Measurements from ENCODE around the gene CYP4F3. TPM values are rescaled to one million over a fixed set of nuclear protein-coding genes. Genes with fewer than 3 reads are reported as not detected.

Gene CYP4F3
- total RNA-seq, 1 experiment from 2014 or later: not detected

DNA sequence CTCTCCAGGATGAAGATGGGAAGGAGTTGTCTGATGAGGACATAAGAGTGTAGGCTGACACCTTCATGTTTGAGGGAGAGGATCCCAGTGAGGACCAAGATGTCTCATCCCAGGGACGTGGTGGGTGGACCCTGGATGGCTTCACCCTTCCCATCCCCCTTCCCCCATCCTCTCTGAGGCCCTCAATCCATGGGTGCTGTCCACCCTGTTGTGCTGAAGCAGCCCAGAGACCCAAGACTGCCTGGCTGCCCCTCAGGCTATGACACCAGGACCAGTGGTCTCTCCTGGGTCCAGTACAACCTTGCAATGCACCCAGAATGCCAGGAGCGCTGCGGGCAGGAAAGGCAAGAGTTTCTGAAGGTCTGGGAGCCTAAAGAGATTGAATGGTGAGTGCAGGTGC lies 28.7 kb downstream of the CYP4F3 start:
- WGBS (ENCODE audit: extremely low coverage, insufficient read length, low lambda C conversion rate): no CpG with 5 or more reads among the region's 3 CpGs
- no peak overlapping the region for H3K18ac ChIP-seq (ENCODE audit: insufficient read length, low read depth, low read length)
- TF ChIP-seq, protein P1, sequence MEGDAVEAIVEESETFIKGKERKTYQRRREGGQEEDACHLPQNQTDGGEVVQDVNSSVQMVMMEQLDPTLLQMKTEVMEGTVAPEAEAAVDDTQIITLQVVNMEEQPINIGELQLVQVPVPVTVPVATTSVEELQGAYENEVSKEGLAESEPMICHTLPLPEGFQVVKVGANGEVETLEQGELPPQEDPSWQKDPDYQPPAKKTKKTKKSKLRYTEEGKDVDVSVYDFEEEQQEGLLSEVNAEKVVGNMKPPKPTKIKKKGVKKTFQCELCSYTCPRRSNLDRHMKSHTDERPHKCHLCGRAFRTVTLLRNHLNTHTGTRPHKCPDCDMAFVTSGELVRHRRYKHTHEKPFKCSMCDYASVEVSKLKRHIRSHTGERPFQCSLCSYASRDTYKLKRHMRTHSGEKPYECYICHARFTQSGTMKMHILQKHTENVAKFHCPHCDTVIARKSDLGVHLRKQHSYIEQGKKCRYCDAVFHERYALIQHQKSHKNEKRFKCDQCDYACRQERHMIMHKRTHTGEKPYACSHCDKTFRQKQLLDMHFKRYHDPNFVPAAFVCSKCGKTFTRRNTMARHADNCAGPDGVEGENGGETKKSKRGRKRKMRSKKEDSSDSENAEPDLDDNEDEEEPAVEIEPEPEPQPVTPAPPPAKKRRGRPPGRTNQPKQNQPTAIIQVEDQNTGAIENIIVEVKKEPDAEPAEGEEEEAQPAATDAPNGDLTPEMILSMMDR (conservative IDR thresholded peaks at IDR 0.05): no peak

More for the DNA sequence above, 28.7 kb downstream of the CYP4F3 start:
- H3T11ph ChIP-seq (ENCODE audit: low read length): no peak overlapping the region
- Mint-ChIP-seq H3K9me3 (peaks cover 33 to 35% of the 10 kb centered on the region in 2 experiments), H3K27ac (no peak overlapping the region), H3K36me3 (ENCODE audit: insufficient read depth in 1 of 3, low read depth in 3 of 3) (peaks cover 7 to 13% (median 12%) of the 10 kb centered on the region in 3 experiments; a peak in 6 of 7 replicates), H3K4me1 (no peaks in the 10 kb centered on the region), H3K4me3 (no peak overlapping the region), H3K27me3 (ENCODE audit: low read depth) (peaks cover 1% of the 10 kb centered on the region)
- H2BK20ac ChIP-seq (ENCODE audit: low read depth, low read length, poor library complexity, severe bottlenecking): no peak overlapping the region
- H2AK5ac ChIP-seq (ENCODE audit: insufficient read length, low read length): no peak overlapping the region
- H2BK5ac ChIP-seq (ENCODE audit: insufficient read length, low read length): no peak overlapping the region
- no peak overlapping the region for H3K27ac ChIP-seq (ENCODE audit: insufficient read length, low read depth, low read length)
- no peak overlapping the region for H4K91ac ChIP-seq (ENCODE audit: insufficient read length, low read depth, low read length)
- H3K79me2 ChIP-seq (ENCODE audit: insufficient read depth, low read length): no peaks in the 10 kb centered on the region
- H4K20me1 ChIP-seq (ENCODE audit: control insufficient read depth, insufficient read depth, insufficient read length): no peaks in the 10 kb centered on the region
- no peak overlapping the region for H2BK12ac ChIP-seq (ENCODE audit: insufficient read length, low read depth, low read length)
- H2BK120ac ChIP-seq (ENCODE audit: low read depth, low read length, poor library complexity, severe bottlenecking): no peak overlapping the region
- H4K5ac ChIP-seq (ENCODE audit: insufficient read length, low read depth, low read length): no peak overlapping the region
- peaks cover 92% of the 10 kb centered on the region for H3K9me3 ChIP-seq (ENCODE audit: control insufficient read depth, low read depth, low read length)
- no peak overlapping the region for H2BK15ac ChIP-seq (ENCODE audit: low read depth, low read length)
- no peak for DNase-seq
- no peak overlapping the region for H3K23ac ChIP-seq (ENCODE audit: insufficient read length, low read depth, low read length)
- no peaks in the 10 kb centered on the region for H3K4me1 ChIP-seq (ENCODE audit: insufficient read depth, low read length)
- H2AFZ ChIP-seq (ENCODE audit: low read length): no peak overlapping the region
- H3K4me2 ChIP-seq (ENCODE audit: insufficient read depth, insufficient read length, low read length): no peak overlapping the region
- no peak overlapping the region for H3K4ac ChIP-seq (ENCODE audit: low read depth, low read length)
- H3K9ac ChIP-seq (ENCODE audit: extremely low read depth, insufficient read length, low read length): no peak overlapping the region
- H3K79me1 ChIP-seq (ENCODE audit: insufficient read depth, low read depth, low read length, poor library complexity, severe bottlenecking): no peaks in the 10 kb centered on the region
- H3K14ac ChIP-seq (ENCODE audit: insufficient read depth, low read length): no peak overlapping the region
- H3K27me3 ChIP-seq (ENCODE audit: insufficient read depth, low read length): no peaks in the 10 kb centered on the region
- no peaks in the 10 kb centered on the region for H3K23me2 ChIP-seq (ENCODE audit: insufficient read length, low read depth, low read length, poor library complexity, severe bottlenecking)
- H3K56ac ChIP-seq (ENCODE audit: insufficient read length, low read depth, low read length): no peak overlapping the region
- no peak overlapping the region for H4K8ac ChIP-seq (replicated peaks; ENCODE audit: insufficient read length, low read depth, low read length)

Measured in H9 (cell line).